Lower leg skin (tissue), 4 donors: ENCODE measurements around the gene FMNL2. TPM values are rescaled to one million over a fixed set of nuclear protein-coding genes. Genes with fewer than 3 reads are reported as not detected.

ENCODE experiments used
- DNase-seq, 2 donors: peaks; one replicate each; pipeline ENCODE4 v3.0.0-alpha.2; 2019; ENCODE audit warnings: low spot score in 2 of 2
- H3K4me3 ChIP-seq: fragments of 200-600 bp; sonication (generic); 2 replicates; pipeline ENCODE4 v1.5.1; 2017; ENCODE audit warnings: mild to moderate bottlenecking, low read depth; ENCODE audit not compliant: poor library complexity, severe bottlenecking
- POLR2A ChIP-seq, 2 donors: fragments of 450-650 bp; IDR thresholded peaks; one replicate each; pipeline ENCODE4 v1.6.1; 2016 to 2017; ENCODE audit warnings: antibody characterized with exemption in 2 of 2, mild to moderate bottlenecking in 1 of 2, moderate library complexity in 1 of 2
- WGBS, 2 donors: methylation state at CpG; one replicate each; pipeline ENCODE4 v1.1.5; 2018; 5-methylcytosine and 5-hydroxymethylcytosine counted together
- intact Hi-C: fragments of 100-400 bp; cut with DNase I; formaldehyde crosslinking; loops from one replicate; pipeline ENCODE4 v1.15.0; 2023; ENCODE audit warnings: low total_unique reads
- total RNA-seq, 4 donors: library from RNA; depleted of rRNA; stranded (reverse); fragments of >200 nt; gene quantifications; one replicate each; pipeline ENCODE4 v1.1.0, GENCODE V29; 2016
- TF ChIP-seq, protein P1 (sequence below), 3 donors: fragments of 450-650 bp; IDR thresholded peaks; one replicate each; pipeline ENCODE4 v1.5.1; 2016; ENCODE audit warnings: antibody characterized with exemption in 3 of 3, mild to moderate bottlenecking in 3 of 3, moderate library complexity in 2 of 3

FMNL2 gene
- total RNA-seq, 4 donors from 2014 or later: 9.6 to 18.3 (median 12.9) TPM

GRCh38 chr2:152541712-152542111 lies 206.7 kb downstream of the FMNL2 start:
- no peak for TF ChIP-seq POLR2A (IDR thresholded peaks at IDR 0.05)
- TF ChIP-seq, protein P1, sequence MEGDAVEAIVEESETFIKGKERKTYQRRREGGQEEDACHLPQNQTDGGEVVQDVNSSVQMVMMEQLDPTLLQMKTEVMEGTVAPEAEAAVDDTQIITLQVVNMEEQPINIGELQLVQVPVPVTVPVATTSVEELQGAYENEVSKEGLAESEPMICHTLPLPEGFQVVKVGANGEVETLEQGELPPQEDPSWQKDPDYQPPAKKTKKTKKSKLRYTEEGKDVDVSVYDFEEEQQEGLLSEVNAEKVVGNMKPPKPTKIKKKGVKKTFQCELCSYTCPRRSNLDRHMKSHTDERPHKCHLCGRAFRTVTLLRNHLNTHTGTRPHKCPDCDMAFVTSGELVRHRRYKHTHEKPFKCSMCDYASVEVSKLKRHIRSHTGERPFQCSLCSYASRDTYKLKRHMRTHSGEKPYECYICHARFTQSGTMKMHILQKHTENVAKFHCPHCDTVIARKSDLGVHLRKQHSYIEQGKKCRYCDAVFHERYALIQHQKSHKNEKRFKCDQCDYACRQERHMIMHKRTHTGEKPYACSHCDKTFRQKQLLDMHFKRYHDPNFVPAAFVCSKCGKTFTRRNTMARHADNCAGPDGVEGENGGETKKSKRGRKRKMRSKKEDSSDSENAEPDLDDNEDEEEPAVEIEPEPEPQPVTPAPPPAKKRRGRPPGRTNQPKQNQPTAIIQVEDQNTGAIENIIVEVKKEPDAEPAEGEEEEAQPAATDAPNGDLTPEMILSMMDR (IDR thresholded peaks at IDR 0.05): no peak
- no peak for DNase-seq
- H3K4me3 ChIP-seq: no peak overlapping the region
- WGBS, 2 donors: 81 to 89% methylated on average over 3 of the region's 3 CpGs
- intact Hi-C loops: no loop called here

GRCh38 chr2:152542337-152542994 lies 207.5 kb downstream of the FMNL2 start:
- TF ChIP-seq, protein P1 (IDR thresholded peaks at IDR 0.05): no peak
- TF ChIP-seq POLR2A (IDR thresholded peaks at IDR 0.05): no peak
- no peak for DNase-seq
- intact Hi-C loops: no loop called here
- no peak overlapping the region for H3K4me3 ChIP-seq
- 87 to 90% methylated on average over 4 of the region's 4 CpGs for WGBS, 2 donors

DNA sequence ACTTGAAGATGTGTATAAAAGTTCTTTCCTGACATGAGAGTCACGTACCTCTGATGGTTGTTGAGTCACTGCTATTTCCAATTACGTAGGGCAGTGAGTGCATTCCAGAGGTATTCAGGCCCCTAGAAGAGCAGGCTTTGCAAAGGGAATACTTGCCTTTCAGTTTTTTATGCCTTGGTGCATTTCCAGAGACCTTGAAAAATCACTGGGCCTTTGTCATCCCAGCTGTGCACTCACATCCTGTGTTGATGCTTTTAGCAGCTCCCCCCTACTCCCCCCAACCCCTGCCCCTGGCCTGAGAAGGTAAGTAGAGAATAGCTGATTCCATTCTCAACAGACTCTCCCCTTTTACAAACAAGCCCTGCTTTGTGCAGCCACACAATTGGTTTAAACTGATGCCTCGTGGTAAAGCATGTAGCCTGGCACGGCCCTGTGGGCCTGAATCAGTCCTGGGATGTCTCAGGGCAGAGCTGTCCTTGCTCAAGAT lies 208.1 kb downstream of the FMNL2 start:
- intact Hi-C loops: no loop called here
- TF ChIP-seq POLR2A (IDR thresholded peaks at IDR 0.05): no peak
- TF ChIP-seq, protein P1 (IDR thresholded peaks at IDR 0.05): no peak
- no peak for DNase-seq
- H3K4me3 ChIP-seq: no peak overlapping the region
- WGBS, 2 donors: 40 to 60% methylated on average over 4 of the region's 4 CpGs

DNA sequence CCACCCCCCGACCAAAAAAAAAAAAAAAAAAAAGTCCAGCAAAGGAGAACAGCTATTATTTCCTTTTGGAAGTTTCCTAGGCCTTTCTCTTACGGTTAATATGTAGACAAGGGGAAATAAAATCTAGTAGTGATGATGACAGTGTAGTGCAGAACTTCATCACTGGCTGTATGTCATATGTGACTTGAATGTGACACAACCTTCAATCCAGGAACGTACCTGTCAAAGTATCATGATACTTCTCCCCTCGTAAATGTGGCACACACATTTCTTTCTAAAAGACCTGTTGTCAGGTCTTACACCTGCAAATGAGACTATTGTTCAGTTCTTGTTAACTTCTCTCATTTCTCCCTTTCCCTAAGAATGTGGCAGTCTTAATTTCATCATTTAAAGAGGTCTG lies 208.7 kb downstream of the FMNL2 start:
- intact Hi-C loops: no loop called here
- no peak for TF ChIP-seq POLR2A (IDR thresholded peaks at IDR 0.05)
- TF ChIP-seq, protein P1 (IDR thresholded peaks at IDR 0.05): no peak
- WGBS, 2 donors: 75 to 90% methylated on average over 4 of the region's 4 CpGs
- no peak overlapping the region for H3K4me3 ChIP-seq
- no peak for DNase-seq

DNA sequence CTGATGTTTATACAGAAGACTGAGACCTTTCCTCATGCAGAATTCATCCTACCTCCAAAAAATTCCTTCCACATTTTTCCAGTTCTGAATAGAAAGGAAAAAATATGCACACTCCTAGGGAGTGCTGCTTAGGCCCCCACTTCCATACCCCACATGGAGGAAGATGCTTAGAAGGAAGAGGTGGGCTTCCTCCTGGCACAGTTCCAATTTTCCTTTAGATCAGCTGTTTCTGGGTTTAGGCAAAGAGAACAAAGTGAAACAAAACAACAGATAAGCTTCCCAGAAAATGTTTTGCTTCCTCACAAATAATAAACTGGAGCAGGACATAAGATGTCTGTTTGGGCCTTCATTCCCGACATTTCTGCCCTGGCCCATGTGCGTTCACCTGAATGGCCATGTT lies 209.7 kb downstream of the FMNL2 start:
- intact Hi-C loops: no loop called here
- DNase-seq: no peak
- TF ChIP-seq, protein P1 (IDR thresholded peaks at IDR 0.05): no peak
- TF ChIP-seq POLR2A (IDR thresholded peaks at IDR 0.05): no peak
- H3K4me3 ChIP-seq: no peak overlapping the region
- 93 to 96% methylated on average over 2 of the region's 2 CpGs for WGBS, 2 donors
